Omental fat pad (tissue), 4 donors: ENCODE measurements around the gene SLITRK2. TPM values are rescaled to one million over a fixed set of nuclear protein-coding genes. Genes with fewer than 3 reads are reported as not detected.
A peak's percentile ranks its signal among the peaks of the same experiment; 100 is the strongest.

Source experiments
- ATAC-seq: fragments of 150-250 bp; one replicate; pipeline ENCODE4 v1.9.1; 2016; ENCODE audit warnings: mild to moderate bottlenecking, moderate library complexity; ENCODE audit not compliant: low FRiP score
- DNase-seq: peaks from one replicate; pipeline ENCODE4 v3.0.0-alpha.2; 2019; ENCODE audit warnings: low spot score
- total RNA-seq, 4 donors: library from RNA; depleted of rRNA; stranded (reverse); fragments of >200 nt; gene quantifications; one replicate each; pipeline ENCODE4 v1.1.0, GENCODE V29; 2016
- TF ChIP-seq, protein P1 (sequence below), 3 donors: fragments of 450-650 bp; IDR thresholded peaks; one replicate each; pipeline ENCODE4 v1.5.1; 2016 to 2017; ENCODE audit warnings: antibody characterized with exemption in 3 of 3, mild to moderate bottlenecking in 3 of 3, moderate library complexity in 2 of 3

Gene SLITRK2
- total RNA-seq, 4 donors from 2014 or later: 0.31 to 2.1 (median 0.48) TPM; not detected in 1

DNA sequence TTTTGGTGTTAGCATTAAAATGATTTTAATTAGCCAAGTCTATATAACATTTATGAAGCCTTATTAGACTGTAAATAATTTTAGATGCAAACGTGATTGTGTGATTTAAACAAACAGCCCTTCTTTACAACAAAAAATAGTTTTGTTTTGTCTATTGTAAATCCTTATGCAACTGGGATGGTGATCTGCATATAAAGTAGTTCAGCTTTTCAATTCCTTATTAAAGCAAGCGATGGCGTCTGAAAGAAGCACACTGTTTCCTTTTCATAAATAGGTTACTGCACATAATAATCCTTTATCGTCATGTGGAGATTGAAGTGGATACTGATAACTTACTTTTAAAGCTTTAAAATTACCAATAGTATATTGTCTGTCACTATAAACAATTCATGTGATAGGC is 8.8 kb downstream of the SLITRK2 start:
- DNase-seq (no peak), ATAC-seq (no peak)
- TF ChIP-seq, protein P1, sequence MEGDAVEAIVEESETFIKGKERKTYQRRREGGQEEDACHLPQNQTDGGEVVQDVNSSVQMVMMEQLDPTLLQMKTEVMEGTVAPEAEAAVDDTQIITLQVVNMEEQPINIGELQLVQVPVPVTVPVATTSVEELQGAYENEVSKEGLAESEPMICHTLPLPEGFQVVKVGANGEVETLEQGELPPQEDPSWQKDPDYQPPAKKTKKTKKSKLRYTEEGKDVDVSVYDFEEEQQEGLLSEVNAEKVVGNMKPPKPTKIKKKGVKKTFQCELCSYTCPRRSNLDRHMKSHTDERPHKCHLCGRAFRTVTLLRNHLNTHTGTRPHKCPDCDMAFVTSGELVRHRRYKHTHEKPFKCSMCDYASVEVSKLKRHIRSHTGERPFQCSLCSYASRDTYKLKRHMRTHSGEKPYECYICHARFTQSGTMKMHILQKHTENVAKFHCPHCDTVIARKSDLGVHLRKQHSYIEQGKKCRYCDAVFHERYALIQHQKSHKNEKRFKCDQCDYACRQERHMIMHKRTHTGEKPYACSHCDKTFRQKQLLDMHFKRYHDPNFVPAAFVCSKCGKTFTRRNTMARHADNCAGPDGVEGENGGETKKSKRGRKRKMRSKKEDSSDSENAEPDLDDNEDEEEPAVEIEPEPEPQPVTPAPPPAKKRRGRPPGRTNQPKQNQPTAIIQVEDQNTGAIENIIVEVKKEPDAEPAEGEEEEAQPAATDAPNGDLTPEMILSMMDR (IDR thresholded peaks at IDR 0.05): no peak

DNA sequence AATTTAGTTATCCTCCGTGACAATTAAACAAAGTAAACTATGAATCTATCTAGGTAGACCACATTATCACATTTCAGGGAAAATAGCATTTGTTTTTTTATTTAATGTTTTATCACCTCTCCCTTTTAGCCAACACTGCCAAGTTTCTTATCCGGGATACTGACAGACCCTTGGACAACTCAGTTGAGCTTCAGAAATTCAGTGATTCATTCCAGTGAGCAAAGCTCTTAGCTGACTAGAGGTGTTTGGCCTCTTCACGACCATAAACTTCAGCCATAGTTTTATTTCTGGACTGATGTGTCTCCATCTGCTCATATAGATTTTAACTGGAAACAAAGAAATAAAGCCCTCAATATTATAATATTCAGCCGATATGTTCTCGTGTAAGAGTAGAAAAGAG is 15.2 kb downstream of the SLITRK2 start:
- ATAC-seq (peak; percentile 66), DNase-seq (no peak)
- TF ChIP-seq, protein P1 (IDR thresholded peaks at IDR 0.05): no peak

DNA sequence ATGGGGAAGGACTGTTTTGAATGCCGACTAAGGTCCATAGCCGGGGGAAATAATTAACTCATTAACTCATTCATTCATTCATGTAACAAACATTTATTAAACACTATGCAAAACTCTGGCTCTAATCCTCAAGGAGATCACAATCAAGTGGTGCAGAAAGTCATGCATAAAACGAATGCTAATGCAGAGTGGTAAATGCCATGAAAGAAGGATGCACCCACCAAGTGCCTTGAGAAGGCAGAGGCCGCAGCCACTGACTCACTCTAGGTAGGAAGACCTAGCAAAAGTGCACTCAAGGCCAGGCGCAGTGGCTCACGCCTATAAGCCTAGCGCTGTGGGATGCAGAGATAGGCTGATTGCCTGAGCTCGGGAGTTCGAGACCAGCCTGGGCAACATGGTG is 22.9 kb downstream of the SLITRK2 start:
- DNase-seq (no peak), ATAC-seq (no peak)
- TF ChIP-seq, protein P1 (IDR thresholded peaks at IDR 0.05): no peak

DNA sequence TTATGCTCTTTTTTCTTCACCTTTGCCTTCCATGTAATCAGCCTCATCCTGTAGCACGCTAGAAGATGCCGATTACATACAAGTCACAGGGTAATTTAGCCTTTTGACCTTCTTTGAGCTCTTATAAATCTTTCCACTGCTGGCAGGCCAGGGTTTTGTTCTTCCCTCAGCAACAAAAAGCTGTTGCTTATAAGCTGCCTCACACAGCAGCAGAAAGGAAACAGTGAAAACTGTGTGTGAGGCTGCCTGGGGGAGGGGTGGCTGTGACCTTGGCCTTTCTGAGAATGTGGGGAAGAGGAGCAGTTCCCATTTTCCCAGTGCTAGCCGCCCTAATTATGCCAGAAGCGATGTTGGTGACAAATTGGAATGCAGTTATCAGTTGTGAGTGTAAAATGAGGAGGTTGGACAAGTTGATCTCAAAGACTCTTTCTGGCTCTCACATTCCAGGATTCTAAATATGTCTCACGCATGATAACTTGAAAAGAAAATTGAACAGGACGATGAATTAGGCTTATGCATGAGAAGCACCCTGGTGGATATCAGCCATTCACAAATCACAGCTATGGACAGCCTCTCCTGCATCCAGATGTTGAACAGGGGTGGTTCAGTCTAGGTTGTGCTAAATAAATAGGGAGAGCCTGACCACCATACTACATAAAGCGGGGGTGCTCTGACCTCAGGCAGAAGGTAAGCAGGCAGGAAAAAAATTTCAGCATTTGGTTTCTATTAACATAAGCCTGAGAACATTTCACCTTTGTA is 25.7 kb downstream of the SLITRK2 start:
- ATAC-seq: peak; percentile 41
- TF ChIP-seq, protein P1 (IDR thresholded peaks at IDR 0.05): no peak
- DNase-seq: no peak

DNA sequence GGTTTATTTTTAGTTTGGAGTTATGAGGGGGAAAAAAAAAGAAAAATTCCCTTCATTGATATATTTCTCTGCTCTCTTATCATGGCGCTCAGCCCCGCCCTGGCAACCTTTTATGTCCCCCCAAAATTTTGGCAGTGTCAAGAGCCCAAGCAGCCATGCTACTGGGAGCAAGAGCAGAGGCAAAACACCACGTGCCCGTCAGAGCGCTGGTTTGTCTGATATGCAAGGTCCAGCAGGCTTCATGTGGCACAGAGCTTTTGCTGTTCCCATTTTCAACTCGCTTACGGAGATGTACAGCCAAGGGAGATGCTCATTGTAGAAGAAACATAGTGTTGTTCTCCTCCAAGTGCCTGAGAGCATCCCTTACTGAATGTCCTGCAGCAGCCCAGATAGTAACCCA is 27.3 kb downstream of the SLITRK2 start:
- ATAC-seq: no peak
- no peak for DNase-seq
- TF ChIP-seq, protein P1 (IDR thresholded peaks at IDR 0.05): no peak

DNA sequence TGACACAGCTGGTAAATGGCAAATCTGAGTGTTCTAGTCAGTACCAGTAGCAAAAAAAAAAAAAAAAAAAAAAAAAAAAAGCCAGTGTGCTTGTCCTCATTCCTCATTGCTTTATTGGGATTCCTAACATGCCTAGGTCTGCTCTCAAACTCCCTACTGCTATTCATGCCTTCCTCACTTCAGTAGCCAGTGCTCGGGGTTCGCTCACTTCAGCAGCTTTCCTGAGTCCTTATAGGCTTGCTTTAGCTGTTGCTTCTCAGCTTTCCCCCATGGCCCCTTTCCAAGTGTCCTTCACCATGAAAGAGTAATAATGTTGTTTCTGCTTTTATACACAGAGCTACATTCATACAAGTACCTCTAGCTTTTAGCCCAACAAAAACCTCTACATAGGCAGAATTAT is 30.8 kb downstream of the SLITRK2 start:
- TF ChIP-seq, protein P1 (IDR thresholded peaks at IDR 0.05): no peak
- ATAC-seq (no peak), DNase-seq (no peak)

DNA sequence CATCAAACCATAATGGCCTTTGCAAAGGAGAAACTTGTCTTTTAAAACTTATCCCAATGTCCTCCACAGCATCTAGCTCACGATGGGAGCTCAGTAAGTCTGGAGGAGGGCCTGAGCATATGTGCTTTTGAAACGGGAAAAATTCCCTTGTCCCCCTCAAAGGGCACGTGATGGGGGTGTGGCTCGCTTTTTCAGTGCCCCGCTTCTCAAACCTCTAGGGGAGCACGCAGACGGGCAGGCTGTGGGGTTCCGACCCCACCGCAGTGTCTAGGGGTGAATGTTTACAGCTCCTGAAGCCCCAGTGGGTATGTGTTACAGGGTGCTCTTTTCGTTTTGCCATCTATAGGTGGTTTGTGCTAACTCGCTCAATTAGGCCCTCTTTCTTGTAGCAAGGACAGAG is 31.2 kb downstream of the SLITRK2 start:
- ATAC-seq (no peak), DNase-seq (no peak)
- TF ChIP-seq, protein P1 (IDR thresholded peaks at IDR 0.05): no peak
